Measurements from ENCODE around the gene IGSF3. TPM values are rescaled to one million over a fixed set of nuclear protein-coding genes. Genes with fewer than 3 reads are reported as not detected.

IGSF3 gene
- total and polyA plus RNA-seq, 10 of the 15 experiments (the other 5 are each of a cell fraction or from before 2014, with no cell fraction given), result 1.4 to 18.0 (median 9.6) TPM

- TF ChIP-seq KDM1A (IDR thresholded peaks at IDR 0.05; ENCODE audit: borderline replicate concordance), result no peak
- TF ChIP-seq CREB1 (IDR thresholded peaks at IDR 0.05; ENCODE audit: low read depth), result peak; percentile 65; the same call in 1 of the 2 replicates
- TF ChIP-seq ZSCAN29 (IDR thresholded peaks at IDR 0.05), result no peak
- peak; percentile 48; the same call in 1 of the 2 replicates for TF ChIP-seq POLR2AphosphoS5 (IDR thresholded peaks at IDR 0.05; ENCODE audit: low read length)
- TF ChIP-seq ATF7 (IDR thresholded peaks at IDR 0.05; ENCODE audit: low read depth), result peak; percentile 73
- peak; percentile 91 for TF ChIP-seq MEF2A (IDR thresholded peaks at IDR 0.05; ENCODE audit: insufficient read depth, low read depth, low read length)
- no peak for TF ChIP-seq RCOR1 (conservative IDR thresholded peaks at IDR 0.05; ENCODE audit: low read depth, low read length)
- peak; percentile 64 for TF ChIP-seq RELB (IDR thresholded peaks at IDR 0.05; ENCODE audit: low read depth)
- TF ChIP-seq HSF1 (IDR thresholded peaks at IDR 0.05; ENCODE audit: low read depth, low read length), result no peak
- no peak for TF ChIP-seq MAX (IDR thresholded peaks at IDR 0.05; ENCODE audit: low read depth, low read length)
- peak; percentile 36; the same call in 1 of the 2 replicates for TF ChIP-seq POLR2A (IDR thresholded peaks at IDR 0.05; ENCODE audit: low read depth, low read length)
- no peak for TF ChIP-seq RBBP5 (conservative IDR thresholded peaks at IDR 0.05)
- TF ChIP-seq SMAD5 (IDR thresholded peaks at IDR 0.05; ENCODE audit: low read depth), result no peak
- peak; percentile 67 for TF ChIP-seq RAD51 (IDR thresholded peaks at IDR 0.05)
- peak; percentile 68; the same call in 1 of the 2 replicates for TF ChIP-seq ZNF687 (IDR thresholded peaks at IDR 0.05)
- no peak for TF ChIP-seq USF1 (IDR thresholded peaks at IDR 0.05; ENCODE audit: borderline replicate concordance, extremely low read length, insufficient read depth, low read depth, low read length)
- TF ChIP-seq ZNF384 (IDR thresholded peaks at IDR 0.05; ENCODE audit: borderline replicate concordance, low read depth, low read length), result no peak
- TF ChIP-seq E4F1 (IDR thresholded peaks at IDR 0.05; ENCODE audit: borderline replicate concordance, partially characterized antibody), result no peak
- peak; percentile 60 for TF ChIP-seq JUNB (IDR thresholded peaks at IDR 0.05)
- no peak for TF ChIP-seq YBX1 (IDR thresholded peaks at IDR 0.05)
Measured at GRCh38 chr1:116628448-116628847, 39.1 kb downstream of the IGSF3 start (continued).
